Activated CD4-positive, alpha-beta T cell treated with anti-CD3 and anti-CD28 coated beads, Interleukin-2, amount 50 U/mL, for 48 hours (primary cell): Measurements from ENCODE around the gene CD200R1L.

Experiments used
- DNase-seq, 2 experiments: peaks; one replicate each; pipeline ENCODE4 v3.0.0-alpha.2; 2020

CD200R1L gene

GRCh38 chr3:112786881-112787579 is 59.6 kb downstream of the CD200R1L start:
- DNase-seq, result no peak

- no peak for DNase-seq
Measured at GRCh38 chr3:112786002-112786590, 60.6 kb downstream of the CD200R1L start.

GRCh38 chr3:112785321-112786001 is 61.2 kb downstream of the CD200R1L start:
- no peak for DNase-seq

GRCh38 chr3:112782491-112782890 is 64.2 kb downstream of the CD200R1L start:
- no peak for DNase-seq

- no peak for DNase-seq
Measured at GRCh38 chr3:112781599-112781998, 65.1 kb downstream of the CD200R1L start.

- DNase-seq, result no peak
Measured at GRCh38 chr3:112779558-112780480, 66.8 kb downstream of the CD200R1L start.

GRCh38 chr3:112779011-112779410 is 67.7 kb downstream of the CD200R1L start:
- no peak for DNase-seq

GRCh38 chr3:112778353-112778948 is 68.2 kb downstream of the CD200R1L start:
- DNase-seq, result no peak

GRCh38 chr3:112777811-112778210 is 68.9 kb downstream of the CD200R1L start:
- no peak for DNase-seq

- no peak for DNase-seq
Measured at GRCh38 chr3:112776836-112777235, 69.8 kb downstream of the CD200R1L start.

GRCh38 chr3:112776000-112776399 is 70.7 kb downstream of the CD200R1L start:
- no peak for DNase-seq

GRCh38 chr3:112775011-112775742 is 71.5 kb downstream of the CD200R1L start:
- DNase-seq, result no peak

GRCh38 chr3:112774293-112774926 is 72.3 kb downstream of the CD200R1L start:
- no peak for DNase-seq

- DNase-seq, result no peak
Measured at GRCh38 chr3:112773864-112774263, 72.8 kb downstream of the CD200R1L start.

GRCh38 chr3:112770951-112771350 is 75.7 kb downstream of the CD200R1L start:
- DNase-seq, result no peak

GRCh38 chr3:112770032-112770626 is 76.5 kb downstream of the CD200R1L start:
- peak; percentile 62 to 70 for DNase-seq

GRCh38 chr3:112769286-112769978 is 77.2 kb downstream of the CD200R1L start:
- DNase-seq, result no peak

GRCh38 chr3:112767777-112768176 is 78.9 kb downstream of the CD200R1L start:
- DNase-seq, result no peak

GRCh38 chr3:112767177-112767576 is 79.5 kb downstream of the CD200R1L start:
- DNase-seq, result no peak
